K562 (cell line): Measurements from ENCODE around the gene MRPL28. TPM values are rescaled to one million over a fixed set of nuclear protein-coding genes. Genes with fewer than 3 reads are reported as not detected.
A peak's percentile ranks its signal among the peaks of the same experiment; 100 is the strongest.

Experiments used
- ATAC-seq: fragments of 200-7000 bp; cut with Tn5 transposase; 3 replicates; pipeline ENCODE4 v1.9.1; 2020; ENCODE audit warnings: moderate library complexity
- BruUV-seq: library from RNA; stranded (reverse); fragments of 400-500 nt; replicated peaks from 2 replicates; lab custom pipeline; 2021; lab: Mats Ljungman, UMichigan
- CTCF ChIA-PET: fragments of 300-600 bp; formaldehyde crosslinking; extraction: SDS; loops from one replicate; lab custom pipeline; 2021; ENCODE audit warnings: low intra/inter-chr PET ratio; lab: Yijun Ruan, JAX
- POLR2A ChIA-PET: fragments of 300-600, 350-650 bp; sonication (Branson Sonifier 250); formaldehyde crosslinking; extraction: SDS; loops from one replicate; lab custom pipeline; 2021; ENCODE audit warnings: antibody characterized with exemption, inconsistent platforms; lab: Yijun Ruan, JAX
- DNase-seq, 4 experiments: peaks; one replicate each; pipeline versions ENCODE4 v3.0.0 to v3.0.0-alpha.2; 2011 to 2018; ENCODE audit warnings: low spot score in 3 of 4, mixed read lengths in 3 of 4; ENCODE audit errors: extremely low read depth in 1 of 4
- FAIRE-seq: peaks from 2 replicates; lab custom pipeline; 2011; peaks lifted over from hg19 to GRCh38; lab: Jason Lieb, UNC
- H2AFZ ChIP-seq: 2 replicates; pipeline ENCODE4 v1.6.0; 2011; ENCODE audit warnings: low read depth, low read length, control low read depth, inconsistent platforms
- H3K27ac ChIP-seq: fragments of 200-600 bp; 3 replicates; pipeline ENCODE4 v1.8.0; 2011; ENCODE audit warnings: low read depth, mild to moderate bottlenecking, control low read depth, inconsistent platforms, low read length, moderate library complexity, mixed read lengths; ENCODE audit errors: extremely low read depth
- H3K27me3 ChIP-seq, 2 experiments: fragments of 300-600 bp in 1 of 2; 2 replicates in 1 of 2; 3 replicates in 1 of 2; pipeline versions ENCODE4 v1.6.0 to v1.8.0; 2011; ENCODE audit warnings: inconsistent platforms in 2 of 2, low read length in 2 of 2, mild to moderate bottlenecking in 1 of 2, mixed read lengths in 1 of 2, moderate library complexity in 1 of 2; ENCODE audit not compliant: control insufficient read depth in 2 of 2, insufficient read depth in 2 of 2
- H3K36me3 ChIP-seq: fragments of 300-600 bp; 3 replicates; pipeline ENCODE4 v1.8.0; 2011; ENCODE audit warnings: mild to moderate bottlenecking, low read length, inconsistent platforms; ENCODE audit not compliant: control insufficient read depth, insufficient read depth
- H3K4me1 ChIP-seq, 2 experiments: fragments of 200-600 bp in 1 of 2; replicated peaks in 1 of 2; 2 replicates in 1 of 2; 3 replicates in 1 of 2; pipeline versions ENCODE4 v1.5.1 to v1.8.0; 2011; ENCODE audit warnings: inconsistent platforms in 2 of 2, low read length in 2 of 2, mild to moderate bottlenecking in 1 of 2, mixed read lengths in 1 of 2, moderate library complexity in 1 of 2; ENCODE audit not compliant: control insufficient read depth in 2 of 2, insufficient read depth in 2 of 2
- H3K4me2 ChIP-seq: 2 replicates; pipeline ENCODE4 v1.6.1; 2011; ENCODE audit warnings: low read length, control low read depth, inconsistent platforms, mixed read lengths; ENCODE audit not compliant: insufficient read depth
- H3K4me3 ChIP-seq: fragments of 200-600 bp; sonication (generic), shearing (Covaris generic); 2 replicates; pipeline ENCODE4 v1.5.1; 2016; ENCODE audit warnings: control low read depth, inconsistent platforms
- H3K79me2 ChIP-seq: fragments of 200-600 bp; 3 replicates; pipeline ENCODE4 v1.8.0; 2011; ENCODE audit warnings: low read length, inconsistent platforms; ENCODE audit not compliant: control insufficient read depth, insufficient read depth
- H3K9ac ChIP-seq, 2 experiments: 2 replicates each; pipeline versions ENCODE4 v1.6.0 to v1.6.1; 2011; ENCODE audit warnings: low read depth in 2 of 2, low read length in 2 of 2, control low read depth in 1 of 2, inconsistent platforms in 1 of 2, mild to moderate bottlenecking in 1 of 2, mixed read lengths in 1 of 2; ENCODE audit not compliant: insufficient read depth in 1 of 2
- H3K9me1 ChIP-seq: one replicate; pipeline ENCODE4 v1.6.0; 2011; ENCODE audit warnings: inconsistent platforms, mild to moderate bottlenecking, low read length, moderate library complexity; ENCODE audit not compliant: control insufficient read depth, insufficient read depth
- H3K9me3 ChIP-seq: replicated peaks from 2 replicates; pipeline ENCODE4 v1.5.1; 2011; ENCODE audit warnings: low read depth, low read length, inconsistent platforms; ENCODE audit not compliant: control insufficient read depth, insufficient read depth
- H4K20me1 ChIP-seq: replicated peaks from 2 replicates; pipeline ENCODE4 v1.6.1; 2011; ENCODE audit warnings: low read length, inconsistent platforms, mixed read lengths; ENCODE audit not compliant: control insufficient read depth, insufficient read depth
- BRF2 ChIP-seq: IDR thresholded peaks from 3 replicates; pipeline ENCODE4 v1.6.1; 2011; ENCODE audit warnings: borderline replicate concordance, mild to moderate bottlenecking; ENCODE audit not compliant: insufficient read length, insufficient read depth
- KDM2B ChIP-seq: fragments of 250-450 bp; sonication (Bioruptor Pico); IDR thresholded peaks from 2 replicates; pipeline ENCODE4 v1.8.0; 2021; ENCODE audit warnings: mild to moderate bottlenecking, moderate library complexity
- RBFOX2 ChIP-seq: fragments of 200-400 bp; formaldehyde crosslinking; IDR thresholded peaks from 2 replicates; pipeline ENCODE4 v1.6.1; 2017; ENCODE audit warnings: low read depth, mild to moderate bottlenecking, low read length, moderate library complexity
- SMARCC2 ChIP-seq: fragments of 450-650 bp; IDR thresholded peaks from 2 replicates; pipeline ENCODE4 v1.6.1; 2017; ENCODE audit warnings: antibody characterized with exemption, moderate library complexity, mild to moderate bottlenecking, low read depth
- THRAP3 ChIP-seq: fragments of 450-650 bp; IDR thresholded peaks from 2 replicates; pipeline ENCODE4 v1.6.1; 2016; ENCODE audit warnings: mild to moderate bottlenecking, inconsistent platforms, borderline replicate concordance
- WGBS: fragments of 100-300 bp; shearing (Covaris generic); methylation state at CpG from one replicate; pipeline ENCODE4 v1.1.6; 2016; ENCODE audit warnings: low coverage, mixed read lengths; ENCODE audit not compliant: insufficient coverage; ENCODE audit errors: missing lambda C conversion rate; 5-methylcytosine and 5-hydroxymethylcytosine counted together
- in situ Hi-C: fragments of 300-500 bp; cut with MboI; formaldehyde crosslinking; loops from 4 replicates; pipeline ENCODE4 v1.15.0; 2018; ENCODE audit warnings: inconsistent platforms, mixed read lengths
- intact Hi-C: fragments of 100-400 bp; cut with micrococcal nuclease; formaldehyde crosslinking; loops from 2 replicates; pipeline ENCODE4 v1.14.2; 2022
- polyA plus RNA-seq, 8 experiments: library from polyadenylated mRNA; depleted of rRNA in 4 of 8; stranded (reverse) in 5 of 8; unstranded in 3 of 8; fragments of >200 nt; fragmentation: Nextera tagmentation in 2 of 8; fragmentation: Illumina TruSeq in 1 of 8; extraction: Ambion mirVana in 2 of 8; extraction: Trizol in 1 of 8; gene quantifications; 2 replicates each; pipeline versions ENCODE4 v1.2.1 to v1.2.3, GENCODE V29; 2011 to 2014; ENCODE audit warnings: inconsistent platforms in 1 of 8, missing spikeins in 1 of 8
- total RNA-seq, 7 experiments: library from RNA; depleted of rRNA in 6 of 7; stranded (reverse); fragments of >200 nt in 6 of 7; fragmentation: Illumina TruSeq in 2 of 7; extraction: Trizol in 2 of 7; gene quantifications; 2 replicates each; pipeline versions ENCODE4 v1.2.1 to v1.2.3, GENCODE V29; 2011 to 2021; ENCODE audit warnings: low replicate concordance in 1 of 7

Gene MRPL28
- total and polyA plus RNA-seq, 9 of the 15 experiments (the other 6 are each of a cell fraction or from before 2014, with no cell fraction given) = 2.5 to 323 (median 175) TPM

GRCh38 chr16:376817-377418 lies 6.6 kb upstream of the MRPL28 start:
- Histone ChIP-seq H3K4me3 (no peak overlapping the region), H2AFZ (no peak overlapping the region), H3K27ac (no peak overlapping the region), H3K9ac (no peak overlapping the region), H3K9me1 (no peaks in the 10 kb centered on the region), H3K27me3 (no peaks in the 10 kb centered on the region), H3K36me3 (peaks cover 55% of the 10 kb centered on the region; the same call in 2 of the 3 replicates), H3K4me1 (peaks cover 0 to 55% of the 10 kb centered on the region in 2 experiments; a peak in 3 of 5 replicates), H3K9me3 (no peaks in the 10 kb centered on the region), H3K79me2 (peaks cover 28% of the 10 kb centered on the region), H3K4me2 (no peak overlapping the region)
- intact Hi-C loops = no loop called here
- in situ Hi-C loops = no loop called here
- BruUV-seq = no TSS peak
- POLR2A ChIA-PET = interaction anchor here (0.5 to 0.8 kb wide), 3 partner anchors 39 to 304 kb away, joined by 3 read pairs; no protein-coding TSS in a partner anchor
- 99% methylated on average over 16 of the region's 26 CpGs for WGBS
- TF ChIP-seq THRAP3 = no peak
- TF ChIP-seq RBFOX2 = peak; percentile 5; the same call in 1 of the 2 replicates
- TF ChIP-seq BRF2 = no peak
- no peak for TF ChIP-seq KDM2B (CRISPR knock-in tag)
- TF ChIP-seq SMARCC2 = no peak
- TF ChIP-seq, all 486 proteins: peak for 1
- ATAC-seq = no peak
- no peaks in the 10 kb centered on the region for H4K20me1 ChIP-seq
- FAIRE-seq = no peak
- no peak for DNase-seq
- CTCF ChIA-PET = no interaction called here
